Endometrium (tissue), 2 donors: Measurements from ENCODE around the gene HSD17B4.
"Not testable (repeated sequence)": the region's sequence is repeated elsewhere in the genome, so short reads cannot be mapped to it uniquely, and the experiment has no call there.

ENCODE experiments used
- FAIRE-seq: peaks from 2 replicates; lab custom pipeline; 2012; peaks lifted over from hg19 to GRCh38; lab: Jason Lieb, UNC
- donor health status: control.
- donor health status: control.

Gene HSD17B4

GRCh38 chr5:119480629-119481028 is 28.3 kb downstream of the HSD17B4 start:
- FAIRE-seq: not testable (repeated sequence)

- FAIRE-seq: no peak
Observed at GRCh38 chr5:119483155-119483554, 30.9 kb downstream of the HSD17B4 start.

GRCh38 chr5:119484884-119485283 is 32.6 kb downstream of the HSD17B4 start:
- FAIRE-seq: no peak

GRCh38 chr5:119501671-119502179 is 49.4 kb downstream of the HSD17B4 start:
- FAIRE-seq: no peak

GRCh38 chr5:119503939-119504338 is 51.6 kb downstream of the HSD17B4 start:
- not testable (repeated sequence) for FAIRE-seq

- FAIRE-seq: no peak
Observed at GRCh38 chr5:119512277-119512676, 60.0 kb downstream of the HSD17B4 start.

- no peak for FAIRE-seq
Observed at GRCh38 chr5:119515192-119515591, 62.9 kb downstream of the HSD17B4 start.

- FAIRE-seq: not testable (repeated sequence)
Observed at GRCh38 chr5:119517115-119517514, 64.8 kb downstream of the HSD17B4 start.

- no peak for FAIRE-seq
Observed at GRCh38 chr5:119521232-119521631, 68.9 kb downstream of the HSD17B4 start.

- FAIRE-seq: no peak
Observed at GRCh38 chr5:119522841-119523240, 70.5 kb downstream of the HSD17B4 start.

- no peak for FAIRE-seq
Observed at GRCh38 chr5:119524485-119524884, 72.2 kb downstream of the HSD17B4 start.

- no peak for FAIRE-seq
Observed at GRCh38 chr5:119527351-119527750, 75.1 kb downstream of the HSD17B4 start.

- no peak for FAIRE-seq
Observed at GRCh38 chr5:119529811-119530210, 77.5 kb downstream of the HSD17B4 start.

GRCh38 chr5:119532637-119533036 is 80.3 kb downstream of the HSD17B4 start:
- no peak for FAIRE-seq

- FAIRE-seq: no peak
Observed at GRCh38 chr5:119537704-119538103, 85.4 kb downstream of the HSD17B4 start.

- FAIRE-seq: no peak
Observed at GRCh38 chr5:119541716-119542115, 89.4 kb downstream of the HSD17B4 start.

- FAIRE-seq: no peak
Observed at GRCh38 chr5:119551819-119552218, 99.5 kb downstream of the HSD17B4 start.

GRCh38 chr5:119554597-119554996 is 102.3 kb downstream of the HSD17B4 start:
- FAIRE-seq: no peak

GRCh38 chr5:119570910-119571309 is 118.6 kb downstream of the HSD17B4 start:
- FAIRE-seq: no peak

GRCh38 chr5:119578937-119579336 is 126.6 kb downstream of the HSD17B4 start:
- FAIRE-seq: no peak

GRCh38 chr5:119582987-119583386 is 130.7 kb downstream of the HSD17B4 start:
- FAIRE-seq: no peak

- FAIRE-seq: no peak
Observed at GRCh38 chr5:119583684-119584083, 131.4 kb downstream of the HSD17B4 start.
